H1 (cell line): ENCODE data around the gene ASTN2. TPM values are rescaled to one million over a fixed set of nuclear protein-coding genes. Genes with fewer than 3 reads are reported as not detected.

Experiments
- RNF2 ChIP-seq: fragments of 200-900, 300-1000 bp; sonication (generic); IDR thresholded peaks from 2 replicates; pipeline ENCODE4 v1.7.1; 2016; ENCODE audit warnings: borderline replicate concordance, low read depth, mild to moderate bottlenecking, antibody characterized with exemption, low read length; ENCODE audit not compliant: poor library complexity, severe bottlenecking; ENCODE audit errors: missing control alignments
- SP4 ChIP-seq: IDR thresholded peaks from 2 replicates; pipeline ENCODE4 v1.6.1; 2012; ENCODE audit warnings: low read length, inconsistent platforms
- polyA plus RNA-seq, 7 experiments: library from polyadenylated mRNA; depleted of rRNA in 3 of 7; stranded (reverse) in 5 of 7; unstranded in 2 of 7; fragments of >200 nt in 5 of 7; fragments of 200-250 nt in 2 of 7; gene quantifications; 1 replicate in 5 of 7; 2 replicates in 1 of 7; 4 replicates in 1 of 7; pipeline versions ENCODE4 v1.2.1 to v1.2.3, GENCODE V29; 2011 to 2013; ENCODE audit warnings: missing spikeins in 2 of 7, mixed read lengths in 2 of 7
- total RNA-seq: library from RNA; stranded (reverse); fragmentation: NEBNext Ultra II Directional; extraction: Animal tissue kit (Norgen Biotek cat#: 25700); gene quantifications from 2 replicates; pipeline ENCODE4 v1.2.1, GENCODE V29; 2021

Gene ASTN2
- total and polyA plus RNA-seq, 2 of the 8 experiments (the other 6 are each of a cell fraction or from before 2014, with no cell fraction given): 8.2 to 13.7 TPM

GRCh38 chr9:116501871-116502270 is 913.0 kb downstream of the ASTN2 start (continued):
- no peak for TF ChIP-seq SP4
- TF ChIP-seq RNF2: no peak
